ENCODE data around the gene RGMB.

DNA sequence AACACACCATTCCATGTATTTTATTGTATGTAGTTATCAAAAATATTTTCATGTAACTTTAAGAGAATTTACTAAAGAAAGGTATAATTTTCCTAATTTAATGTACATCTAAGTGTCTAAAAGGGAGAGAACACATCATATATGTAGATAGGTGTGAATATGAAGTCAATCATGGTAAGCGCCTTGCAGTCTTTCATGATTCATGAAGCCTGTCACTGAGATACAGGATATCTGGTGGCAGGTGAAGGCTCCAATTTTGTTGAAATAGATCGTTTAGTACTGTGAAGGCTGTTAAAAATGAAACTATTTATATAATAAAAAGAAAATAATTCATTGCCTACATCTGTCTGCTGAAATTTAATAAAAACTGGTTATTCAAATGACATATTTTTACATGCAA, 15.5 kb upstream of the RGMB start:
- no peak for TF ChIP-seq ZNF274 (IDR thresholded peaks at IDR 0.05; ENCODE audit: low read depth, low read length)
- no peak for TF ChIP-seq YY1 (IDR thresholded peaks at IDR 0.05; ENCODE audit: insufficient read depth, insufficient read length)
- no peak for TF ChIP-seq SUZ12 (IDR thresholded peaks at IDR 0.05; ENCODE audit: extremely low read depth, insufficient read depth, insufficient read length)
